AG04450 (cell line): ENCODE data around the gene MSANTD7. TPM values are rescaled to one million over a fixed set of nuclear protein-coding genes. Genes with fewer than 3 reads are reported as not detected.

Experiments
- CTCF ChIA-PET: fragments of 300-600, 350-600 bp; formaldehyde crosslinking; extraction: SDS; loops from one replicate; lab custom pipeline; 2022; ENCODE audit warnings: antibody characterized with exemption, inconsistent platforms; lab: Charles Lee
- POLR2A ChIA-PET: fragments of 350-600 bp; formaldehyde crosslinking; extraction: SDS; loops from one replicate; lab custom pipeline; 2021; ENCODE audit warnings: antibody characterized with exemption, inconsistent platforms; lab: Yijun Ruan, JAX
- DNase-seq: peaks from one replicate; pipeline ENCODE4 v3.0.0-alpha.2; 2011; ENCODE audit warnings: low read depth, low spot score
- H3K27ac ChIP-seq: one replicate; pipeline ENCODE4 v1.5.1; 2012; ENCODE audit warnings: low read depth, low read length, control low read depth
- H3K27me3 ChIP-seq: one replicate; pipeline ENCODE4 v1.6.0; 2012; ENCODE audit warnings: low read length; ENCODE audit not compliant: control insufficient read depth, insufficient read depth
- H3K4me3 ChIP-seq: 2 replicates; pipeline ENCODE4 v1.5.1; 2011; ENCODE audit warnings: mild to moderate bottlenecking, low read depth, low read length, control low read depth
- H3K9me3 ChIP-seq: 2 replicates; pipeline ENCODE4 v1.5.1; 2012; ENCODE audit warnings: low read length; ENCODE audit not compliant: control insufficient read depth, insufficient read depth
- polyA plus RNA-seq: library from polyadenylated mRNA; depleted of rRNA; stranded (reverse); fragments of >200 nt; gene quantifications from 2 replicates; pipeline ENCODE4 v1.2.3, GENCODE V29; 2011
- TF ChIP-seq, protein P1 (sequence below): IDR thresholded peaks from 2 replicates; pipeline ENCODE4 v1.5.1; 2011; ENCODE audit warnings: low read depth, low read length, control low read depth, inconsistent platforms

Gene MSANTD7
- polyA plus RNA-seq, 1 experiment, result 5.2 TPM

DNA sequence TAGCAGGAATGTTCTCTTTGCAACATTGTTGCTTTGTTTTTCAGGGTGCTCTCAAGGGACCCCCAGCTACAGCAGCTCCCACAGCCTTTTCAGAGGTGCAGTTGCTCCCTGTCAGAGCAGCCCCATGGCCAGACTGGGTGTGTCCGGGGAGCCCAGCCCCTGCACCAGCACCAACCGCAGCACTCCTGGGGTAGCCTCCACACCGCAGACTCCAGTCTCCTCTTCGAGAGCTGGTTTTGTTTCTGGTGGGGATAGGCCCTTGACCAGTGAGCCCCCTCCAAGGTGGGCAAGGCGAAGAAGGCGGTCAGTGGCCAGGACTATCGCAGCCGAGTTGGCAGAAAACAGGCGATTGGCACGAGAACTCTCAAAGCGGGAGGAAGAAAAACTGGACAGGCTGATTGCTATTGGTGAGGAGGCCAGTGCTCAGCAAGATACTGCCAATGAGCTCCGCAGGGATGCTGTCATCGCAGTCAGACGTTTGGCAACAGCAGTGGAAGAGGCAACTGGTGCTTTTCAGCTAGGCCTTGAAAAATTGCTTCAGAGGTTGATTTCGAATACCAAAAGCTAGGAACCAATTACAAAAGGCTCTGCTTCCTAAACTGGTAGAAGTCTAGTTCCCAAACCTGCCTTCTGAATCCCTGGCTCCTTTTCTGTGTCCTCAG, 5.4 kb downstream of the MSANTD7 start:
- no peak for DNase-seq
- H3K4me3 ChIP-seq, result no peak overlapping the region
- H3K27me3 ChIP-seq, result no peaks in the 10 kb centered on the region
- no peak overlapping the region for H3K27ac ChIP-seq
- ChIA-PET POLR2A (no interaction called here), CTCF (interaction anchor here (0.5 kb wide), 1 partner anchor 658 kb away, joined by 4 read pairs; no protein-coding TSS in a partner anchor)
- peaks cover 4% of the 10 kb centered on the region; the same call in 1 of the 2 replicates for H3K9me3 ChIP-seq
- TF ChIP-seq, protein P1, sequence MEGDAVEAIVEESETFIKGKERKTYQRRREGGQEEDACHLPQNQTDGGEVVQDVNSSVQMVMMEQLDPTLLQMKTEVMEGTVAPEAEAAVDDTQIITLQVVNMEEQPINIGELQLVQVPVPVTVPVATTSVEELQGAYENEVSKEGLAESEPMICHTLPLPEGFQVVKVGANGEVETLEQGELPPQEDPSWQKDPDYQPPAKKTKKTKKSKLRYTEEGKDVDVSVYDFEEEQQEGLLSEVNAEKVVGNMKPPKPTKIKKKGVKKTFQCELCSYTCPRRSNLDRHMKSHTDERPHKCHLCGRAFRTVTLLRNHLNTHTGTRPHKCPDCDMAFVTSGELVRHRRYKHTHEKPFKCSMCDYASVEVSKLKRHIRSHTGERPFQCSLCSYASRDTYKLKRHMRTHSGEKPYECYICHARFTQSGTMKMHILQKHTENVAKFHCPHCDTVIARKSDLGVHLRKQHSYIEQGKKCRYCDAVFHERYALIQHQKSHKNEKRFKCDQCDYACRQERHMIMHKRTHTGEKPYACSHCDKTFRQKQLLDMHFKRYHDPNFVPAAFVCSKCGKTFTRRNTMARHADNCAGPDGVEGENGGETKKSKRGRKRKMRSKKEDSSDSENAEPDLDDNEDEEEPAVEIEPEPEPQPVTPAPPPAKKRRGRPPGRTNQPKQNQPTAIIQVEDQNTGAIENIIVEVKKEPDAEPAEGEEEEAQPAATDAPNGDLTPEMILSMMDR, result no peak

GRCh38 chr10:14844948-14845347, 6.8 kb downstream of the MSANTD7 start:
- DNase-seq, result no peak
- ChIA-PET POLR2A (interaction anchor here (0.7 kb wide), 1 partner anchor 1626 kb away, joined by 3 read pairs; no protein-coding TSS in a partner anchor), CTCF (interaction anchor here (1.1 kb wide), 1 partner anchor 399 kb away, joined by 3 read pairs; no protein-coding TSS in a partner anchor)
- TF ChIP-seq, protein P1, result no peak
- Histone ChIP-seq H3K9me3 (no peaks in the 10 kb centered on the region), H3K27me3 (no peaks in the 10 kb centered on the region), H3K27ac (no peak overlapping the region), H3K4me3 (no peak overlapping the region)

- CTCF ChIA-PET, result interaction anchor here (1.2 kb wide), 1 partner anchor 29 kb away, joined by 4 read pairs; no protein-coding TSS in a partner anchor
- DNase-seq, result no peak
- TF ChIP-seq, protein P1, result no peak
- no peaks in the 10 kb centered on the region for H3K9me3 ChIP-seq
- no peak overlapping the region for H3K27ac ChIP-seq
- no peak overlapping the region for H3K4me3 ChIP-seq
- no peaks in the 10 kb centered on the region for H3K27me3 ChIP-seq
- POLR2A ChIA-PET, result interaction anchor here (0.6 kb wide), 1 partner anchor 263 kb away, joined by 3 read pairs; no protein-coding TSS in a partner anchor
These were observed 14.1 kb downstream of the MSANTD7 start for GRCh38 chr10:14852236-14852635.

DNA sequence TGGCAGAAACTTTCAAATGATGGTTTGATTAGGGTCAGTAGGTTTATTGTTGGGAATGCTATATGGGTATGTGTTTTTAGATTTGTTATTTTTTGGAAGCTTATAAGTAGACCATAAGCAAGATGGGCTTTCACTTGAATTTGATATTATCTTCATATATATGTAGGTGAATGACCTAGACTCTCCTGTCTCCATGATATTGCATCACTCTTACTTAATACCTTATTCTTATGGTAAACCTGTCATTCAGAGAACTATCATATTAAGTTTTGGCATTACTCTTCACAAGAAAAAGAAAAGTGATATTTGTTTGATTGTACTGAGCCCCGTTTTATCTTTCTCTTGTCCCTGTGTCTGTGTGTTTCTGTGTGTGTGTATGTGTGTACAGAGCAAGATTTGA, 17.3 kb downstream of the MSANTD7 start:
- TF ChIP-seq, protein P1, result no peak
- DNase-seq, result no peak
- Histone ChIP-seq H3K27ac (no peak overlapping the region), H3K27me3 (no peaks in the 10 kb centered on the region), H3K4me3 (no peak overlapping the region), H3K9me3 (no peaks in the 10 kb centered on the region)
- CTCF ChIA-PET, result no interaction called here
- POLR2A ChIA-PET, result no interaction called here

DNA sequence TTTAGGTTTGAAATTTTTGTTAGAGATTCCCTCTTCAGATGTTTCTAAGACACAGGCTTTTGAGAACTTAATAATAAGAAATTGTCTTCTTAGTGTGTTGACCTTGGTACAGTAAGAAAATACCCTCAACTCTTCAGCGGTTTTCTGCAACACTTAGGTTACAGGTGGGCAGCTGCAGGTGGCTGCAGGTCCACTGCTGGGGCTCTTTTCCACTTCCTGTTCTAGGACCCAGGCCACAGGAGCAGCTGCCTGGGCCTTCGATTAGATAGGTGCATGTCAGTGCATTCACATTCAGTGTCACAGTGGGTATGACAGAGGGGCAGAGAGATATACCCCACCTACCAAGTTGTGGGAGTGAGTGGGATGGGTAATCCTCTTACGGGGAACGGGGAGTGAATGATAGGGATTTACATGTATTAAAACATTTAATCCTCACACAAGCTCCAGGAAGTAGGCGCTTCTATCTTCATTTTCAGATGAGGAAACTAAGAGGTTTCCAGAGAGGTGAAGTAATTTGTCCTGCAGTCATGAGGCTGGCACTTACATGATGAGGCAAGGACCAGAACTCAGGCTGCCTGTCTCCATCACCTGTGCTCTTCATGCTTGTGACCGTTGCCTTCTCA, 20.3 kb downstream of the MSANTD7 start:
- DNase-seq, result no peak
- H3K27me3 ChIP-seq, result no peaks in the 10 kb centered on the region
- H3K4me3 ChIP-seq, result no peak overlapping the region
- H3K9me3 ChIP-seq, result no peaks in the 10 kb centered on the region
- TF ChIP-seq, protein P1, result no peak
- CTCF ChIA-PET, result no interaction called here
- H3K27ac ChIP-seq, result no peak overlapping the region
- POLR2A ChIA-PET, result no interaction called here
